Pons (tissue), 1 donor: ENCODE measurements around the gene IQGAP3.

ENCODE experiments used
- DNase-seq: peaks from one replicate; pipeline ENCODE4 v3.0.0-alpha.2; 2016; ENCODE audit warnings: low spot score

IQGAP3 gene

GRCh38 chr1:156539818-156540355 lies 32.5 kb downstream of the IQGAP3 start:
- no peak for DNase-seq

GRCh38 chr1:156538711-156539440 lies 33.5 kb downstream of the IQGAP3 start:
- DNase-seq, result no peak

- DNase-seq, result no peak
Observed at GRCh38 chr1:156537027-156537426, 35.3 kb downstream of the IQGAP3 start.

GRCh38 chr1:156534424-156535060 lies 37.8 kb downstream of the IQGAP3 start:
- no peak for DNase-seq

GRCh38 chr1:156533568-156534220 lies 38.7 kb downstream of the IQGAP3 start:
- no peak for DNase-seq

- DNase-seq, result no peak
Observed at GRCh38 chr1:156532374-156532773, 40.0 kb downstream of the IQGAP3 start.

GRCh38 chr1:156530006-156530405 lies 42.4 kb downstream of the IQGAP3 start:
- no peak for DNase-seq

- DNase-seq, result no peak
Observed at GRCh38 chr1:156528875-156529425, 43.4 kb downstream of the IQGAP3 start.

- DNase-seq, result no peak
Observed at GRCh38 chr1:156528231-156528630, 44.1 kb downstream of the IQGAP3 start.

GRCh38 chr1:156527584-156527983 lies 44.8 kb downstream of the IQGAP3 start:
- no peak for DNase-seq

GRCh38 chr1:156525856-156526489 lies 46.4 kb downstream of the IQGAP3 start:
- no peak for DNase-seq

- peak; percentile 24 for DNase-seq
Observed at GRCh38 chr1:156525071-156525501, 47.3 kb downstream of the IQGAP3 start.

- no peak for DNase-seq
Observed at GRCh38 chr1:156524481-156524869, 47.9 kb downstream of the IQGAP3 start.

- no peak for DNase-seq
Observed at GRCh38 chr1:156523801-156524480, 48.4 kb downstream of the IQGAP3 start.

- no peak for DNase-seq
Observed at GRCh38 chr1:156522443-156522970, 49.9 kb downstream of the IQGAP3 start.

GRCh38 chr1:156517748-156518147 lies 54.6 kb downstream of the IQGAP3 start:
- DNase-seq, result no peak

- no peak for DNase-seq
Observed at GRCh38 chr1:156516821-156517220, 55.5 kb downstream of the IQGAP3 start.

GRCh38 chr1:156515956-156516355 lies 56.4 kb downstream of the IQGAP3 start:
- no peak for DNase-seq

- no peak for DNase-seq
Observed at GRCh38 chr1:156513185-156513584, 59.2 kb downstream of the IQGAP3 start.

- no peak for DNase-seq
Observed at GRCh38 chr1:156511644-156512043, 60.7 kb downstream of the IQGAP3 start.

GRCh38 chr1:156510709-156511108 lies 61.7 kb downstream of the IQGAP3 start:
- DNase-seq, result peak; percentile 67
